22Rv1 (cell line): ENCODE measurements around the gene ADK.

Experiments used
- ZFX ChIP-seq: fragments of 450-650 bp; IDR thresholded peaks from 2 replicates; pipeline ENCODE4 v1.6.1; 2017; ENCODE audit warnings: antibody characterized with exemption, borderline replicate concordance
- TF ChIP-seq, protein P1 (sequence below): fragments of 450-650 bp; IDR thresholded peaks from 2 replicates; pipeline ENCODE4 v1.5.1; 2017; ENCODE audit warnings: mild to moderate bottlenecking

DNA sequence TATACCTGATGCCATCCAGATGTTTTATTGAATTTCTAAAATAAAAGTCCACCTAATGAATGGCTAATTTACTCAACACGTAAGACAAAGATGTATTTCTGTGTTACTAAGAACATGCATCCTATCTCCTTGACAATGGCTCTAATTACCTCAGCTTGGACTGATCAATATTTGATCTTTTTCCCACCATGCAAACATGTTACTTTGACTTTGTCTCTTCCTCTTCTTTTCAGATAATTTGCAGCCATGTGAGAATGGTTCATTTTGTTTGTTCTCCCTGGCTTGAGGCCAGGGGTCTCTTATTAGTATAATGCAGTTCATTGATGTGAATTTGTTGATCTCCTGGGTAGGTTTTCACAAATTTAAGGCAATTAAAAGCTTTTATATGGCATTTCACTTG lies 302.1 kb downstream of the ADK start:
- TF ChIP-seq, protein P1, sequence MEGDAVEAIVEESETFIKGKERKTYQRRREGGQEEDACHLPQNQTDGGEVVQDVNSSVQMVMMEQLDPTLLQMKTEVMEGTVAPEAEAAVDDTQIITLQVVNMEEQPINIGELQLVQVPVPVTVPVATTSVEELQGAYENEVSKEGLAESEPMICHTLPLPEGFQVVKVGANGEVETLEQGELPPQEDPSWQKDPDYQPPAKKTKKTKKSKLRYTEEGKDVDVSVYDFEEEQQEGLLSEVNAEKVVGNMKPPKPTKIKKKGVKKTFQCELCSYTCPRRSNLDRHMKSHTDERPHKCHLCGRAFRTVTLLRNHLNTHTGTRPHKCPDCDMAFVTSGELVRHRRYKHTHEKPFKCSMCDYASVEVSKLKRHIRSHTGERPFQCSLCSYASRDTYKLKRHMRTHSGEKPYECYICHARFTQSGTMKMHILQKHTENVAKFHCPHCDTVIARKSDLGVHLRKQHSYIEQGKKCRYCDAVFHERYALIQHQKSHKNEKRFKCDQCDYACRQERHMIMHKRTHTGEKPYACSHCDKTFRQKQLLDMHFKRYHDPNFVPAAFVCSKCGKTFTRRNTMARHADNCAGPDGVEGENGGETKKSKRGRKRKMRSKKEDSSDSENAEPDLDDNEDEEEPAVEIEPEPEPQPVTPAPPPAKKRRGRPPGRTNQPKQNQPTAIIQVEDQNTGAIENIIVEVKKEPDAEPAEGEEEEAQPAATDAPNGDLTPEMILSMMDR = no peak
- no peak for TF ChIP-seq ZFX
